SK-N-SH (cell line): ENCODE results near the gene C20orf96. TPM values are rescaled to one million over a fixed set of nuclear protein-coding genes. Genes with fewer than 3 reads are reported as not detected.

Experiments
- CTCF ChIA-PET: fragments of 300-600, 350-600 bp; formaldehyde crosslinking; extraction: SDS; loops from one replicate; lab custom pipeline; 2021; lab: Yijun Ruan, JAX
- POLR2A ChIA-PET: fragments of 350-600 bp; sonication (Branson Sonifier 250); formaldehyde crosslinking; extraction: SDS; loops from one replicate; lab custom pipeline; 2020; ENCODE audit warnings: antibody characterized with exemption, inconsistent platforms; lab: Yijun Ruan, JAX
- DNase-seq: peaks from one replicate; pipeline ENCODE4 v3.0.0; 2012
- H2AFZ ChIP-seq: fragments of 200-600 bp; sonication (generic); 2 replicates; pipeline ENCODE4 v1.8.1; 2016; ENCODE audit warnings: antibody characterized with exemption, mild to moderate bottlenecking, low read depth
- H3F3A ChIP-seq: fragments of 200-600 bp; sonication (generic); replicated peaks from 2 replicates; pipeline ENCODE3; 2016; ENCODE audit warnings: antibody characterized with exemption, mild to moderate bottlenecking; ENCODE audit not compliant: insufficient read depth
- H3K27ac ChIP-seq, 2 experiments: fragments of 200-500 bp in 1 of 2; fragments of 200-600 bp in 1 of 2; sonication (Bioruptor generic) in 1 of 2; sonication (generic), shearing (Covaris generic) in 1 of 2; 2 replicates each; pipeline versions ENCODE4 v1.5.1 to v1.6.1; 2014 to 2016; ENCODE audit warnings: low read depth in 2 of 2, inconsistent platforms in 1 of 2, low read length in 1 of 2, mild to moderate bottlenecking in 1 of 2, mixed read lengths in 1 of 2
- H3K27me3 ChIP-seq: fragments of 200-600 bp; sonication (generic), shearing (Covaris generic); 2 replicates; pipeline ENCODE4 v1.6.1; 2016; ENCODE audit warnings: mixed run types; ENCODE audit not compliant: insufficient read depth
- H3K36me3 ChIP-seq, 2 experiments: fragments of 200-500 bp in 1 of 2; fragments of 200-600 bp in 1 of 2; sonication (Bioruptor generic) in 1 of 2; sonication (generic) in 1 of 2; replicated peaks in 1 of 2; 2 replicates each; pipeline versions ENCODE3 to v1.5.1; 2014 to 2016; ENCODE audit warnings: low read length in 1 of 2, mild to moderate bottlenecking in 1 of 2; ENCODE audit not compliant: insufficient read depth in 2 of 2, control insufficient read depth in 1 of 2
- H3K4me1 ChIP-seq, 2 experiments: fragments of 200-500 bp in 1 of 2; fragments of 200-600 bp in 1 of 2; sonication (Bioruptor generic) in 1 of 2; sonication (generic), shearing (Covaris generic) in 1 of 2; 2 replicates each; pipeline versions ENCODE4 v1.5.1 to v1.6.1; 2014 to 2016; ENCODE audit warnings: low read depth in 1 of 2, low read length in 1 of 2, mixed run types in 1 of 2; ENCODE audit not compliant: insufficient read depth in 2 of 2, control insufficient read depth in 1 of 2
- H3K4me2 ChIP-seq: fragments of 200-600 bp; sonication (generic), shearing (Covaris generic); 2 replicates; pipeline ENCODE4 v1.6.1; 2017; ENCODE audit warnings: mixed run types
- H3K4me3 ChIP-seq, 2 experiments: fragments of 200-500 bp in 1 of 2; fragments of 200-600 bp in 1 of 2; sonication (Bioruptor generic) in 1 of 2; sonication (generic), shearing (Covaris generic) in 1 of 2; 2 replicates each; pipeline versions ENCODE4 v1.5.1 to v1.8.1; 2014 to 2016; ENCODE audit warnings: low read depth in 2 of 2, inconsistent platforms in 1 of 2, low read length in 1 of 2, mild to moderate bottlenecking in 1 of 2, mixed read lengths in 1 of 2, moderate library complexity in 1 of 2
- H3K79me2 ChIP-seq: fragments of 200-600 bp; sonication (generic); 2 replicates; pipeline ENCODE4 v1.8.1; 2017; ENCODE audit warnings: mild to moderate bottlenecking; ENCODE audit not compliant: insufficient read depth
- H3K9ac ChIP-seq: fragments of 200-600 bp; sonication (generic); 2 replicates; pipeline ENCODE4 v1.6.1; 2017; ENCODE audit warnings: mixed run types
- H3K9me2 ChIP-seq: fragments of 200-600 bp; sonication (generic); 2 replicates; pipeline ENCODE4 v1.6.1; 2017; ENCODE audit warnings: mixed run types
- H3K9me3 ChIP-seq: fragments of 200-600 bp; sonication (generic); 2 replicates; pipeline ENCODE4 v1.6.1; 2017; ENCODE audit warnings: mixed run types, mild to moderate bottlenecking, moderate library complexity
- H4K20me1 ChIP-seq: fragments of 200-600 bp; sonication (generic); 2 replicates; pipeline ENCODE4 v1.6.1; 2017; ENCODE audit warnings: mild to moderate bottlenecking, mixed run types; ENCODE audit not compliant: insufficient read depth
- ELF1 ChIP-seq: IDR thresholded peaks from 2 replicates; pipeline ENCODE4 v1.4.0; 2012
- FOXJ3 ChIP-seq: sonication (generic); formaldehyde crosslinking; IDR thresholded peaks from 2 replicates; pipeline ENCODE4 v1.5.1; 2020; ENCODE audit warnings: mild to moderate bottlenecking, missing genetic modification reagents
- FOXM1 ChIP-seq: IDR thresholded peaks from 2 replicates; pipeline ENCODE4 v1.4.0; 2012; ENCODE audit warnings: low read depth, mild to moderate bottlenecking
- MXI1 ChIP-seq: IDR thresholded peaks from 2 replicates; pipeline ENCODE4 v1.6.1; 2012; ENCODE audit warnings: mild to moderate bottlenecking, low read depth, low read length, improper control_type of control experiment
- NFIC ChIP-seq: IDR thresholded peaks from 2 replicates; pipeline ENCODE4 v1.4.0; 2012; ENCODE audit warnings: borderline replicate concordance
- RAD21 ChIP-seq: IDR thresholded peaks from 2 replicates; pipeline ENCODE4 v1.6.1; 2012; ENCODE audit warnings: mild to moderate bottlenecking, low read length
- RCOR1 ChIP-seq: fragments of 150-350 bp; IDR thresholded peaks from 2 replicates; pipeline ENCODE4 v1.6.1; 2017; ENCODE audit warnings: antibody characterized with exemption, low read length
- REST ChIP-seq: IDR thresholded peaks from 2 replicates; pipeline ENCODE4 v1.6.1; 2012; ENCODE audit warnings: mild to moderate bottlenecking, low read depth, low read length, moderate library complexity
- SIN3A ChIP-seq: IDR thresholded peaks from 2 replicates; pipeline ENCODE4 v1.6.1; 2012; ENCODE audit warnings: low read depth, mild to moderate bottlenecking, low read length, moderate library complexity, borderline replicate concordance
- TCF12 ChIP-seq: IDR thresholded peaks from 2 replicates; pipeline ENCODE4 v1.4.0; 2012
- ZBTB33 ChIP-seq: IDR thresholded peaks from 2 replicates; pipeline ENCODE4 v1.4.0; 2012; ENCODE audit warnings: low read depth, borderline replicate concordance
- WGBS: methylation state at CpG from one replicate; pipeline ENCODE4 v1.1.6; 2017; ENCODE audit warnings: low lambda C conversion rate; 5-methylcytosine and 5-hydroxymethylcytosine counted together
- polyA plus RNA-seq, 3 experiments: library from polyadenylated mRNA; depleted of rRNA; stranded (reverse); fragments of >200 nt; gene quantifications; 2 replicates each; pipeline ENCODE4 v1.2.3, GENCODE V29; 2012
- TF ChIP-seq, protein P1 (sequence below): IDR thresholded peaks from 2 replicates; pipeline ENCODE4; 2012

The C20orf96 gene
- polyA plus RNA-seq, 1 of the 3 experiments (the other 2 are of a cell fraction): 16.6 TPM

DNA sequence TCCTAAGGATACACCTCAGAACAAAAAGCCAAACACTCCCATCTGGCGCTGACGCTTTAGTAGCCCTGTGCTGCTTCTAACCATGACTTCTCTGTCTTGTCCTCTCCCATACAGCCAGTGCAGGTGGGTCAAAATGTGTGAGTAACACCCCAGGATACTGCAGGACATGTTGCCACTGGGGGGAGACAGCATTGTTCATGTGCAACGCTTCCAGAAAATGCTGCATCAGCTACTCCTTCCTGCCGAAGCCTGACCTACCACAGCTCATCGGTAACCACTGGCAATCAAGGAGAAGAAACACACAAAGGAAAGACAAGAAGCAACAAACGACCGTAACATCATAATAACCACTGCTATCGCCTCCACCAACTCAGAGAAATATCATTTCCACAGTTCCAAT, 31.6 kb downstream of the C20orf96 start:
- H4K20me1 ChIP-seq: no peaks in the 10 kb centered on the region
- H3F3A ChIP-seq: no peaks in the 10 kb centered on the region
- H3K79me2 ChIP-seq: no peaks in the 10 kb centered on the region
- no peak overlapping the region for H3K4me3 ChIP-seq
- H3K27ac ChIP-seq: no peak overlapping the region
- H3K27me3 ChIP-seq: peaks cover 14% of the 10 kb centered on the region; the same call in 1 of the 2 replicates
- H3K4me2 ChIP-seq: no peak overlapping the region
- 65% methylated on average over 8 of the region's 8 CpGs for WGBS
- no peak for DNase-seq
- H3K9me3 ChIP-seq: no peaks in the 10 kb centered on the region
- no peak overlapping the region for H2AFZ ChIP-seq
- peaks cover 0 to 12% of the 10 kb centered on the region in 2 experiments; a peak in 1 of 4 replicates for H3K4me1 ChIP-seq
- H3K9me2 ChIP-seq: no peaks in the 10 kb centered on the region
- CTCF ChIA-PET: interaction anchor here (1.3 to 2.5 kb wide), 2 partner anchors 8 to 71 kb away, joined by 7 to 16 read pairs; no protein-coding TSS in a partner anchor
- POLR2A ChIA-PET: no interaction called here
- no peaks in the 10 kb centered on the region for H3K36me3 ChIP-seq
- TF ChIP-seq MXI1 (no peak), RCOR1 (no peak), ZBTB33 (no peak), RAD21 (no peak), ELF1 (no peak), FOXM1 (no peak), REST (no peak), SIN3A (no peak), TCF12 (no peak), FOXJ3 (CRISPR knock-in tag) (no peak), NFIC (no peak)
- TF ChIP-seq, protein P1, sequence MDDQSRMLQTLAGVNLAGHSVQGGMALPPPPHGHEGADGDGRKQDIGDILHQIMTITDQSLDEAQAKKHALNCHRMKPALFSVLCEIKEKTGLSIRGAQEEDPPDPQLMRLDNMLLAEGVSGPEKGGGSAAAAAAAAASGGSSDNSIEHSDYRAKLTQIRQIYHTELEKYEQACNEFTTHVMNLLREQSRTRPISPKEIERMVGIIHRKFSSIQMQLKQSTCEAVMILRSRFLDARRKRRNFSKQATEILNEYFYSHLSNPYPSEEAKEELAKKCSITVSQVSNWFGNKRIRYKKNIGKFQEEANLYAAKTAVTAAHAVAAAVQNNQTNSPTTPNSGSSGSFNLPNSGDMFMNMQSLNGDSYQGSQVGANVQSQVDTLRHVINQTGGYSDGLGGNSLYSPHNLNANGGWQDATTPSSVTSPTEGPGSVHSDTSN: no peak
- TF ChIP-seq, all 33 proteins: peak for 0
- H3K9ac ChIP-seq: no peak overlapping the region
